CD4-positive, alpha-beta memory T cell (primary cell): ENCODE measurements around the gene C10orf62. TPM values are rescaled to one million over a fixed set of nuclear protein-coding genes. Genes with fewer than 3 reads are reported as not detected.

Experiments
- CTCF ChIA-PET: fragments of 350-600 bp; sonication (Branson Sonifier 250); formaldehyde crosslinking; loops from one replicate; lab custom pipeline; 2021; ENCODE audit warnings: inconsistent platforms; ENCODE audit not compliant: partially characterized antibody; lab: Charles Lee
- POLR2A ChIA-PET: fragments of 350-600 bp; sonication (Branson Sonifier 250); formaldehyde crosslinking; loops from one replicate; lab custom pipeline; 2021; ENCODE audit not compliant: partially characterized antibody; lab: Charles Lee
- DNase-seq, 5 donors: peaks; one replicate each; pipeline versions ENCODE4 v3.0.0 to v3.0.0-alpha.2; 2020 to 2022; ENCODE audit warnings: mixed read lengths in 1 of 5
- H3K27ac ChIP-seq: one replicate; pipeline ENCODE4 v1.7.0; 2013; ENCODE audit warnings: low read depth, low read length
- H3K27me3 ChIP-seq: 2 replicates; pipeline ENCODE4 v1.7.0; 2013; ENCODE audit warnings: mild to moderate bottlenecking, low read length, moderate library complexity; ENCODE audit not compliant: insufficient read depth
- H3K36me3 ChIP-seq: 2 replicates; pipeline ENCODE4 v1.7.0; 2013; ENCODE audit warnings: mild to moderate bottlenecking, low read length, moderate library complexity; ENCODE audit not compliant: insufficient read depth
- H3K4me1 ChIP-seq: 2 replicates; pipeline ENCODE4 v1.7.0; 2013; ENCODE audit warnings: mild to moderate bottlenecking, low read length, moderate library complexity; ENCODE audit not compliant: insufficient read depth
- H3K4me3 ChIP-seq, 2 donors: one replicate each; pipeline ENCODE4 v1.7.0; 2013; ENCODE audit warnings: low read length in 2 of 2, mild to moderate bottlenecking in 1 of 2
- H3K9me3 ChIP-seq, 2 donors: one replicate each; pipeline ENCODE4 v1.7.0; 2013; ENCODE audit warnings: low read length in 2 of 2, control low read depth in 1 of 2; ENCODE audit not compliant: control insufficient read depth in 1 of 2
- H3K27ac Mint-ChIP-seq, 7 donors: one replicate each; pipeline ENCODE4 v1.8.0; 2020 to 2021; ENCODE audit warnings: mixed read lengths in 7 of 7, mild to moderate bottlenecking in 6 of 7, inconsistent platforms in 3 of 7, moderate library complexity in 3 of 7
- H3K27me3 Mint-ChIP-seq, 2 donors: one replicate each; pipeline ENCODE4 v1.8.0; 2020 to 2021; ENCODE audit warnings: mixed read lengths in 2 of 2
- H3K36me3 Mint-ChIP-seq, 2 donors: one replicate each; pipeline ENCODE4 v1.8.0; 2020 to 2021; ENCODE audit warnings: mixed read lengths in 2 of 2, inconsistent platforms in 1 of 2, mild to moderate bottlenecking in 1 of 2
- H3K4me1 Mint-ChIP-seq, 4 donors: one replicate each; pipeline ENCODE4 v1.8.0; 2020 to 2021; ENCODE audit warnings: mixed read lengths in 4 of 4, mild to moderate bottlenecking in 1 of 4
- H3K4me3 Mint-ChIP-seq, 8 donors: one replicate each; pipeline ENCODE4 v1.8.0; 2020 to 2021; ENCODE audit warnings: mixed read lengths in 8 of 8, mild to moderate bottlenecking in 7 of 8, moderate library complexity in 6 of 8, inconsistent platforms in 3 of 8
- H3K9me3 Mint-ChIP-seq, 8 donors: one replicate each; pipeline ENCODE4 v1.8.0; 2020 to 2021; ENCODE audit warnings: mixed read lengths in 8 of 8, mild to moderate bottlenecking in 5 of 8, inconsistent platforms in 3 of 8, moderate library complexity in 1 of 8
- intact Hi-C: fragments of 100-400 bp; cut with micrococcal nuclease; formaldehyde crosslinking; loops from one replicate; pipeline ENCODE4 v1.15.1; 2023
- polyA plus RNA-seq, 2 donors: library from polyadenylated mRNA; unstranded; fragments of 300-500 nt; fragmentation: Illumina TruSeq; gene quantifications; one replicate each; pipeline ENCODE4 v1.2.3, GENCODE V29; 2021
- total RNA-seq, 2 experiments: library from RNA; stranded (reverse); gene quantifications; one replicate each; pipeline ENCODE4 v1.2.3, GENCODE V29; 2021

The C10orf62 gene
- total RNA-seq (not detected), polyA plus RNA-seq (not detected)

DNA sequence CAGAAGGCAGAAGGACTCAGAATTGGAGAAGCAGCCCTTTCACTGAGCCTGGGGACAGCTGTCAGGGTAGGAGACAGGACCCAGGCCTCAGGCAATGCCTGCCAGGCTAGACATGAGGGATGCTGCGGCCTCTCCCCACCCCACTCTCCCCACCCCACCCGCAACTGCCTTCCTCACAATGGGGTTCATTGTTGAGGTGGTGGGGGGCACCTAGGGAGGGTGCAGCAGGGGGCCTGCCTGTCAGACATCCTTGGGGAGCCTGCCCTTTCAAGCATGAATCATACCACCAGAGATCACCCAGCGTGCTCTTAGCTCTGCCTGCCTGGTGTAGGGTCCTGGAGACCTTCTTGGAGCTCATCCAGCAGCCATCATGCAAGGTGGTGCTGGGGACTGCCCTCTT, at the start of gene C10orf62:
C10orf62 (plus strand) TSS at position 243 of the 400 bp plus-strand sequence. CDS start 177 bp downstream, outside the sequence.
- CTCF ChIA-PET = no interaction called here
- H3K4me3 Mint-ChIP-seq = no peak within 1 kb of the TSS

GRCh38 chr10:97540669-97541500, 48.6 kb upstream of the C10orf62 start:
- Histone ChIP-seq H3K36me3 (no peaks in the 10 kb centered on the region), H3K9me3 (no peaks in the 10 kb centered on the region), H3K4me1 (no peaks in the 10 kb centered on the region), H3K27me3 (no peaks in the 10 kb centered on the region), H3K4me3 (no peak overlapping the region), H3K27ac (no peak overlapping the region)
- Mint-ChIP-seq H3K27ac (peak overlapping the region in 1 of 7 donors; percentile 29), H3K4me3 (no peak overlapping the region), H3K27me3 (no peaks in the 10 kb centered on the region), H3K9me3 (no peaks in the 10 kb centered on the region), H3K4me1 (peaks cover 0 to 9% (median 4%) of the 10 kb centered on the region in 4 donors), H3K36me3 (no peaks in the 10 kb centered on the region)
- intact Hi-C loops = no loop called here
- ChIA-PET POLR2A (no interaction called here), CTCF (interaction anchor here (0.9 to 2.0 kb wide), 2 partner anchors 11 to 13 kb away, joined by 3 to 8 read pairs; no protein-coding TSS in a partner anchor)
- DNase-seq = no peak

More for the DNA sequence above, at the start of gene C10orf62:
- H3K27me3 Mint-ChIP-seq = no peaks in the 10 kb centered on the region
- intact Hi-C loops = no loop called here
- H3K27ac Mint-ChIP-seq = no peak within 1 kb of the TSS
- Histone ChIP-seq H3K9me3 (no peaks in the 10 kb centered on the region), H3K4me1 (no peaks in the 10 kb centered on the region), H3K4me3 (no peak within 1 kb of the TSS), H3K27me3 (no peaks in the 10 kb centered on the region), H3K27ac (no peak within 1 kb of the TSS), H3K36me3 (no peaks in the 10 kb centered on the region)
- no peaks in the 10 kb centered on the region for H3K4me1 Mint-ChIP-seq
- H3K9me3 Mint-ChIP-seq = no peaks in the 10 kb centered on the region
- no peaks in the 10 kb centered on the region for H3K36me3 Mint-ChIP-seq
- DNase-seq = no peak
- POLR2A ChIA-PET = interaction anchor here (0.5 kb wide), 1 partner anchor 43 kb away, joined by 3 read pairs; no protein-coding TSS in a partner anchor

DNA sequence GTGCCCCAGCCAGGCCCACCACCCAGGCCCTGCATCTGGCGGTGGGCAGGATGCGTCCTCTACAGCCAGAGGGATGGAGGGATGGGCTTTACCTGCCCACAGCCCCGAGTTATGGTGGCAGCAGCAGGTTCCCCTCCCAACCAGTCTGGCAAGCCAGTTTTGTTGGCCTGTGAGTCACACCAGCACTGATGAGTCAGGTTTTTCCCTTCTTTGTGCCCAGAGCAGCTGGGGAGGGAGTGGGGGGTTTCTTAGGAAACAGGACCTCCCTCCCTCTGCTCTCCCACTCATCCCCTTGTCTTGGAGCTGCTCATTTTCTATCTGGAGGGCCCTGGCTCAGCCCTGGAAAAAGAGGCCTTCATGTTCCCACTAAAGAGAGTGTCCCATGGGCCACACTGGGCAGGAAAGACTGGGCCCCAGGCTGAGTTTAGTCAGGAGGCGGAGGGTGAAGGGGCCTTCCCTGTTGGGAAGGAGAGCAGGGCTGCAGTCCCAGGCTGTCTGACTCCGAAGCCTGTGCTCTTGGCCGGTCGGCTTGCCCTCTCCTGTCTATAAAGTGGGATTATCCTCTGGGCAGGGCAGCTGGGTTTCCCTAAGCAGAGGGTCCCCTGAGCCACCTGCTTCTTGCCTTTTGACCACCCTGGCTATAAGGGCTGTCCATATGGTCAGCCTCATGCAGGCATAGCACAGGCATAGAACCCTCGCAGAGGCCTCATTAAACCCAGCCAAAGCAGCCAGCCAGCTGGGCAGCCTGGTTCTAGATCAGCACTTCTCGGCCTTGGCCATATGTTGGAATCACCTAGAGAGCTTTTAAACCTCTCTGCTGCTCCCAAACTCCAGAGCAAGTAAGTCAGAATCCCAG, 47.1 kb upstream of the C10orf62 start:
- Histone ChIP-seq H3K4me3 (no peak overlapping the region), H3K36me3 (no peaks in the 10 kb centered on the region), H3K27me3 (no peaks in the 10 kb centered on the region), H3K4me1 (no peaks in the 10 kb centered on the region), H3K9me3 (no peaks in the 10 kb centered on the region), H3K27ac (no peak overlapping the region)
- POLR2A ChIA-PET = no interaction called here
- peaks cover 0 to 9% (median 4%) of the 10 kb centered on the region in 4 donors for H3K4me1 Mint-ChIP-seq
- CTCF ChIA-PET = interaction anchor here (1.3 kb wide), 1 partner anchor 10 kb away, joined by 4 read pairs; no protein-coding TSS in a partner anchor
- H3K4me3 Mint-ChIP-seq = no peak overlapping the region
- no peak for DNase-seq
- H3K27me3 Mint-ChIP-seq = no peaks in the 10 kb centered on the region
- peak overlapping the region in 2 of 7 donors; percentile 49 to 57 for H3K27ac Mint-ChIP-seq
- H3K36me3 Mint-ChIP-seq = no peaks in the 10 kb centered on the region
- H3K9me3 Mint-ChIP-seq = no peaks in the 10 kb centered on the region
- intact Hi-C loops = no loop called here

DNA sequence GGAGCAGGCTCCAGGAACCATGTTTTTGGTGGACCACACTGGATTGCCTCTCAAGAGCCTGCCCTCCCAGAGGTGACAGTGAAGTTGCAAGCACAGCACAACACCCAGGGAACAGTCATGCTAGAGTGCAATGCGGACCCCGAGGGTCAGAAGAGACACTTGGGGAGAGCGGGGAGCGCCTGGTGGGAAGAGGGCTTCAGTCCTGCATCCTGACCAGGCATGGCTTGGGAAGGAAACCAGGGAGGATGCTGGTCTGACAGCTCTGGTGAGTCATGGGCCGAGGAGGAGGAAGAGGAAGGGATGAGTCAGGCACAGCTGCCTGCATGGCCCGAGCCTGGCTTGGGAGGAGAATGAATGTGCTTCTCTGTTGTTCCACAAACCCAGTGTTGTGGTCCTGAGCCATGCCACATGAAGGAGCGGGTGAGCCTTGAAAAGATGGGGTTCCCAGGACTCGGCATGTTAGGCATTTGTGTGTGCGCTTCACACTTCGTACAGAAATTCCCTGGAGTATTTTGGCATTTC, 46.4 kb upstream of the C10orf62 start:
- peaks cover 0 to 9% (median 4%) of the 10 kb centered on the region in 4 donors for H3K4me1 Mint-ChIP-seq
- H3K27ac Mint-ChIP-seq = peak overlapping the region in 2 of 7 donors; percentile 49 to 57
- POLR2A ChIA-PET = no interaction called here
- no peak for DNase-seq
- no peaks in the 10 kb centered on the region for H3K36me3 Mint-ChIP-seq
- CTCF ChIA-PET = interaction anchor here (1.3 kb wide), 1 partner anchor 9 kb away, joined by 4 read pairs; no protein-coding TSS in a partner anchor
- no peak overlapping the region for H3K4me3 ChIP-seq
- H3K4me1 ChIP-seq = no peaks in the 10 kb centered on the region
- H3K36me3 ChIP-seq = no peaks in the 10 kb centered on the region
- no peaks in the 10 kb centered on the region for H3K27me3 ChIP-seq
- no peaks in the 10 kb centered on the region for H3K27me3 Mint-ChIP-seq
- no peaks in the 10 kb centered on the region for H3K9me3 Mint-ChIP-seq
- intact Hi-C loops = no loop called here
- no peak overlapping the region for H3K27ac ChIP-seq
- H3K9me3 ChIP-seq = no peaks in the 10 kb centered on the region
- no peak overlapping the region for H3K4me3 Mint-ChIP-seq

DNA sequence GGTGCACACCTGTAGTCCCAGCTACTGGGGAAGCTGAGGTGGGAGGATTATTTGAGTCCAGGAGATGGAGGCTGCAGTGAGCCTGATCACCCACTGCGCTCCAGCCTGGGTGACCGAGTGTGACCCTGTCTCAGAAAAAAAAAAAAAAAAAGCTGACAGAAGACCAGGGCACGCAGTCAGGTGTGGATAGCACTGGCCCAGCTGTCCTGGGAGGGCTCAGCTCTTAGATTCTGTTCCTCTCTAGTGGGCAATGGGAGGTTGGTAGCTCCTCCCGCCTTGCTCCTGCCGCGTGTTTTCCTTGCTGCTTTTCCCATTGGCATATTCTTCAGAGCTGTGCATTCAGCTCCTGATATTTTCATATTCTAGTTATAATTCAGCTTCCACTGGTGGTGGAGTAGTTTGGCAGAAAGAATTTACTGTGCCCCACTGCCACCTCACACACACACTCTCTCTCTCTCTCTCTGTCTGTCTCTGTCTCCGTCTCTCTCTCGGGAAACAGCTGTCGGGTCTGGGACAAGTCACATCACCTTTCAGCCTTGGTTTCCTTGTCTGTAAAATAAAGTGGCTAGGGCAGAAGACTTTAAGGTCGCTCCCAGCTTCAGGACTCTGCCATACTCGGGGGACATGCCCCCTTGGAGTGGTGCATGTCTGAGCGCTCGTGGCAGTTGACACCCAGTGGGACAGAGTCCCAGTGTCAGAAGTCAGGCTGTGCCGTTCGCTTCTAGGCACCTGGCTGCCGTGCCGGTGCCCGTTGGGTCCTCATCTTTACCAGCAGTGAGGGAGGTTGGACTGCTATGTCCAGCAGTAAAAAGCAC, 42.9 kb upstream of the C10orf62 start:
- CTCF ChIA-PET = interaction anchor here (1.1 to 1.5 kb wide), 3 partner anchors 8 to 141 kb away, joined by 3 to 4 read pairs (median 3); no protein-coding TSS in a partner anchor
- POLR2A ChIA-PET = no interaction called here

DNA sequence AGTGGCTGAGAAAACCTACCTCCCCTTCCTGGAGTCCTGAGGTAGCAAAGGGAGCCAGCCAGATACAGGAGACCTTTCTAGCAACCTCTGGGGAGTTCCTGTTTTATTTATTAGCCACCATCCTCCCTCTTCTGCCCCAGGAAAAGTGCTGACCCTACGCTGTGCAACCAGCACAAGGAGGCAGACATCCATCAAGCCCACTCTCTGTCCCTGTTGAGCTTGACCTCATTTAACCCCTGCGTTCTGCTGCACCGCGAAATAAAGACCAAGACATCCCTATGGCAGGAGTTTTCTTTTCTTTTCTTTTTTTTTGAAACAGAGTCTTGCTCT, 42.3 kb upstream of the C10orf62 start:
- no peaks in the 10 kb centered on the region for H3K36me3 Mint-ChIP-seq
- no peaks in the 10 kb centered on the region for H3K27me3 ChIP-seq
- H3K27ac ChIP-seq = no peak overlapping the region
- ChIA-PET POLR2A (no interaction called here), CTCF (interaction anchor here (1.0 kb wide), 1 partner anchor 13 kb away, joined by 3 read pairs; no protein-coding TSS in a partner anchor)
- peaks cover 0 to 9% (median 4%) of the 10 kb centered on the region in 4 donors for H3K4me1 Mint-ChIP-seq
- H3K36me3 ChIP-seq = no peaks in the 10 kb centered on the region
- no peaks in the 10 kb centered on the region for H3K9me3 ChIP-seq
- no peak overlapping the region for H3K27ac Mint-ChIP-seq
- H3K4me3 ChIP-seq = no peak overlapping the region
- intact Hi-C loops = no loop called here
- H3K27me3 Mint-ChIP-seq = no peaks in the 10 kb centered on the region
- H3K4me1 ChIP-seq = no peaks in the 10 kb centered on the region
- no peak for DNase-seq
- no peaks in the 10 kb centered on the region for H3K9me3 Mint-ChIP-seq
- H3K4me3 Mint-ChIP-seq = no peak overlapping the region

More for the DNA sequence above, 42.9 kb upstream of the C10orf62 start:
- Mint-ChIP-seq H3K9me3 (no peaks in the 10 kb centered on the region), H3K4me3 (no peak overlapping the region), H3K27ac (no peak overlapping the region), H3K27me3 (no peaks in the 10 kb centered on the region), H3K36me3 (no peaks in the 10 kb centered on the region), H3K4me1 (peaks cover 0 to 9% (median 4%) of the 10 kb centered on the region in 4 donors)
- no peaks in the 10 kb centered on the region for H3K27me3 ChIP-seq
- intact Hi-C loops = no loop called here
- H3K27ac ChIP-seq = no peak overlapping the region
- no peaks in the 10 kb centered on the region for H3K4me1 ChIP-seq
- H3K36me3 ChIP-seq = no peaks in the 10 kb centered on the region
- no peaks in the 10 kb centered on the region for H3K9me3 ChIP-seq
- no peak for DNase-seq
- no peak overlapping the region for H3K4me3 ChIP-seq
